Measurements from ENCODE around the gene CLPTM1L. TPM values are rescaled to one million over a fixed set of nuclear protein-coding genes. Genes with fewer than 3 reads are reported as not detected.
"Not testable (repeated sequence)": the region's sequence is repeated elsewhere in the genome, so short reads cannot be mapped to it uniquely, and the experiment has no call there.

The CLPTM1L gene
- total RNA-seq, 1 experiment from 2014 or later = 141 TPM

DNA sequence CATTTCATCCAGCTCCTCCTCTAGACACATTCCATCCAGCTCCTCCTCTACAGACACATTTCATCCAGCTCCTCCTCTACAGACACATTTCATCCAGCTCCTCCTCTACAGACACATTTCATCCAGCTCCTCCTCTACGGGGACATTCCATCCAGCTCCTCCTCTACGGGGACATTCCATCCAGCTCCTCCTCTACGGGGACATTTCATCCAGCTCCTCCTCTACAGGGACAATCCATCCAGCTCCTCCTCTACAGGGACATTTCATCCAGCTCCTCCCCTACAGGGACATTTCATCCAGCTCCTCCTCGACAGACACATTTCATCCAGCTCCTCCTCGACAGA is 18.4 kb downstream of the CLPTM1L start:
- H3K4me2 ChIP-seq (ENCODE audit: low read depth, low read length, poor library complexity, severe bottlenecking); DNase-seq; H3K9me3 ChIP-seq (ENCODE audit: low read length); H3K9ac ChIP-seq (ENCODE audit: low read length); H3K36me3 ChIP-seq (ENCODE audit: insufficient read depth, low read length); H4K20me1 ChIP-seq (ENCODE audit: insufficient read depth, low read depth, low read length); H3K4me3 ChIP-seq (ENCODE audit: low read length); H3K79me2 ChIP-seq (ENCODE audit: low read length); H2AFZ ChIP-seq (ENCODE audit: low read length); H3K27me3 ChIP-seq (ENCODE audit: low read length); H3K4me1 ChIP-seq (ENCODE audit: low read length); H3K27ac ChIP-seq (ENCODE audit: low read length); H3K9me2 ChIP-seq (replicated peaks; ENCODE audit: insufficient read depth, low read length): not testable (repeated sequence)

- no peaks in the 10 kb centered on the region for H4K20me1 ChIP-seq (ENCODE audit: insufficient read depth, low read depth, low read length)
- H3K9ac ChIP-seq (ENCODE audit: low read length) = no peak overlapping the region
- H3K36me3 ChIP-seq (ENCODE audit: insufficient read depth, low read length) = no peaks in the 10 kb centered on the region
- no peak overlapping the region for H3K4me2 ChIP-seq (ENCODE audit: low read depth, low read length, poor library complexity, severe bottlenecking)
- H3K4me3 ChIP-seq (ENCODE audit: low read length) = no peak overlapping the region
- no peak overlapping the region for H3K27ac ChIP-seq (ENCODE audit: low read length)
- no peaks in the 10 kb centered on the region for H3K4me1 ChIP-seq (ENCODE audit: low read length)
- H3K79me2 ChIP-seq (ENCODE audit: low read length) = no peaks in the 10 kb centered on the region
- H2AFZ ChIP-seq (ENCODE audit: low read length) = no peak overlapping the region
- no peak for DNase-seq
- H3K9me2 ChIP-seq (replicated peaks; ENCODE audit: insufficient read depth, low read length) = no peaks in the 10 kb centered on the region
- H3K27me3 ChIP-seq (ENCODE audit: low read length) = no peaks in the 10 kb centered on the region
- H3K9me3 ChIP-seq (ENCODE audit: low read length) = no peaks in the 10 kb centered on the region
These were observed 18.9 kb downstream of the CLPTM1L start for GRCh38 chr5:1325870-1326531.

DNA sequence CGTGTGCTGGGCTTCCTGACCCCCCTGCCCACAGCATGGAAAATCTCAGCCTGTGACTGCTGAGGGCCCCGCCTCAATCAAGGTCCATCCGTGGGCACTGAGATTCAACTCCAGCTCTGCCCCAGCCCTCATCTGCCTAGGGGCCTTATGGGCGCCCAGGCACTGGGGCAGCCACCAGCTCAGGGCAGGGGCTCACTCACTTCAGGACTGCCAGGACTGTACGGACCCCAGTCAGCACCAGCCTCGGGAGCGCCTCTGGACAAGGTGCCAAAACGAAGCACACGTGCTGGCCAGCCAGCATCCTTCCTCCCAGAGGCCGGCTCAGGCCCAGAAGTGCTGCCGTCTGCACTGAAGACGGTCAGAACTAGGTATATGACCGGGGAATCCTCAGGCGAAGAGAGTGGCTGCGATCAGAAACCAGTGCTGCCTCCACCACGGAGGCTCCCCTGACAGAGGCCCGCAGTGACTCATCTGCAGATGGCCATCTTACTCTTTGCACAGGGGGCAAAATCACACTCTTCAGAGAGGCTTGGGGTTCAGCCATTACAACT is 19.6 kb downstream of the CLPTM1L start:
- no peak overlapping the region for H3K27ac ChIP-seq (ENCODE audit: low read length)
- no peaks in the 10 kb centered on the region for H3K36me3 ChIP-seq (ENCODE audit: insufficient read depth, low read length)
- H3K4me1 ChIP-seq (ENCODE audit: low read length) = no peaks in the 10 kb centered on the region
- no peak overlapping the region for H3K4me3 ChIP-seq (ENCODE audit: low read length)
- no peaks in the 10 kb centered on the region for H3K27me3 ChIP-seq (ENCODE audit: low read length)
- H2AFZ ChIP-seq (ENCODE audit: low read length) = no peak overlapping the region
- no peak for DNase-seq
- H3K9ac ChIP-seq (ENCODE audit: low read length) = no peak overlapping the region
- no peaks in the 10 kb centered on the region for H3K9me3 ChIP-seq (ENCODE audit: low read length)
- no peaks in the 10 kb centered on the region for H3K9me2 ChIP-seq (replicated peaks; ENCODE audit: insufficient read depth, low read length)
- H4K20me1 ChIP-seq (ENCODE audit: insufficient read depth, low read depth, low read length) = no peaks in the 10 kb centered on the region
- no peaks in the 10 kb centered on the region for H3K79me2 ChIP-seq (ENCODE audit: low read length)
- H3K4me2 ChIP-seq (ENCODE audit: low read depth, low read length, poor library complexity, severe bottlenecking) = no peak overlapping the region

DNA sequence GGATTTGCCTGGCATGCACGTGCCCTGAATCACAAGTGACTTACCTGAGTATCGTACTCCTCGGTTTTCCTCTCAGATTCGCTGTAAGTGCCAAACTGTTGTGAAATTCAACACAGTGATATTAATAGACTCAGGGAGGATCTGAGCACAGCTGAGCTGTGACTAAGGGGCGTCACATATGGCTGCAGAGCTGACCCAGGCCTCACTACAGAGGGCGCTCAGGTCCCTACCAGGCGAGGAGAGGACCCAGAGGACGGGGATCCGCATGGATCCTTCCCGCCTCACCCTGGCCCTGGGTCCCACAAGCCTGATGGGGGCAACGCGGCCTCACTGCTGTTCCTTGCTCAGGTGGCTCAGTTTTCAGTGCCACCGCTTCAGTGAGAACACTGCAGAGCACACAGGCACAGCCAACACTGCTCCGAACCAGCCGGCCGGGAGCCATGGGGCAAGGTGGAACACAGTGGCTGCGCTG is 20.1 kb downstream of the CLPTM1L start:
- Histone ChIP-seq H3K9ac (ENCODE audit: low read length) (no peak overlapping the region), H3K9me3 (ENCODE audit: low read length) (no peaks in the 10 kb centered on the region), H4K20me1 (ENCODE audit: insufficient read depth, low read depth, low read length) (no peaks in the 10 kb centered on the region), H3K4me1 (ENCODE audit: low read length) (no peaks in the 10 kb centered on the region), H3K27ac (ENCODE audit: low read length) (no peak overlapping the region), H2AFZ (ENCODE audit: low read length) (no peak overlapping the region), H3K4me3 (ENCODE audit: low read length) (no peak overlapping the region), H3K79me2 (ENCODE audit: low read length) (no peaks in the 10 kb centered on the region), H3K4me2 (ENCODE audit: low read depth, low read length, poor library complexity, severe bottlenecking) (no peak overlapping the region), H3K9me2 (replicated peaks; ENCODE audit: insufficient read depth, low read length) (no peaks in the 10 kb centered on the region), H3K36me3 (ENCODE audit: insufficient read depth, low read length) (no peaks in the 10 kb centered on the region), H3K27me3 (ENCODE audit: low read length) (no peaks in the 10 kb centered on the region)
- DNase-seq = no peak

GRCh38 chr5:1324301-1324700 is 20.6 kb downstream of the CLPTM1L start:
- H3K4me2 ChIP-seq (ENCODE audit: low read depth, low read length, poor library complexity, severe bottlenecking) = no peak overlapping the region
- no peak for DNase-seq
- H3K4me1 ChIP-seq (ENCODE audit: low read length) = no peaks in the 10 kb centered on the region
- no peak overlapping the region for H3K27ac ChIP-seq (ENCODE audit: low read length)
- H3K36me3 ChIP-seq (ENCODE audit: insufficient read depth, low read length) = no peaks in the 10 kb centered on the region
- H3K9ac ChIP-seq (ENCODE audit: low read length) = no peak overlapping the region
- no peaks in the 10 kb centered on the region for H3K79me2 ChIP-seq (ENCODE audit: low read length)
- no peaks in the 10 kb centered on the region for H3K27me3 ChIP-seq (ENCODE audit: low read length)
- H3K4me3 ChIP-seq (ENCODE audit: low read length) = no peak overlapping the region
- no peaks in the 10 kb centered on the region for H4K20me1 ChIP-seq (ENCODE audit: insufficient read depth, low read depth, low read length)
- H2AFZ ChIP-seq (ENCODE audit: low read length) = no peak overlapping the region
- H3K9me2 ChIP-seq (replicated peaks; ENCODE audit: insufficient read depth, low read length) = no peaks in the 10 kb centered on the region
- no peaks in the 10 kb centered on the region for H3K9me3 ChIP-seq (ENCODE audit: low read length)

- DNase-seq = no peak
- Histone ChIP-seq H3K36me3 (ENCODE audit: insufficient read depth, low read length) (no peaks in the 10 kb centered on the region), H3K4me1 (ENCODE audit: low read length) (no peaks in the 10 kb centered on the region), H3K9me3 (ENCODE audit: low read length) (no peaks in the 10 kb centered on the region), H3K79me2 (ENCODE audit: low read length) (no peaks in the 10 kb centered on the region), H3K4me3 (ENCODE audit: low read length) (no peak overlapping the region), H3K27me3 (ENCODE audit: low read length) (no peaks in the 10 kb centered on the region), H3K9ac (ENCODE audit: low read length) (no peak overlapping the region), H4K20me1 (ENCODE audit: insufficient read depth, low read depth, low read length) (no peaks in the 10 kb centered on the region), H3K27ac (ENCODE audit: low read length) (no peak overlapping the region), H3K4me2 (ENCODE audit: low read depth, low read length, poor library complexity, severe bottlenecking) (no peak overlapping the region), H2AFZ (ENCODE audit: low read length) (no peak overlapping the region), H3K9me2 (replicated peaks; ENCODE audit: insufficient read depth, low read length) (no peaks in the 10 kb centered on the region)
These were observed 21.1 kb downstream of the CLPTM1L start for GRCh38 chr5:1323803-1324173.

GRCh38 chr5:1322955-1323802 is 21.7 kb downstream of the CLPTM1L start:
- Histone ChIP-seq H3K27ac (ENCODE audit: low read length) (no peak overlapping the region), H3K36me3 (ENCODE audit: insufficient read depth, low read length) (no peaks in the 10 kb centered on the region; the same call in 1 of the 2 replicates)
- DNase-seq = no peak

More at GRCh38 chr5:1322955-1323802, 21.7 kb downstream of the CLPTM1L start:
- H3K4me2 ChIP-seq (ENCODE audit: low read depth, low read length, poor library complexity, severe bottlenecking) = no peak overlapping the region
- H3K9me3 ChIP-seq (ENCODE audit: low read length) = no peaks in the 10 kb centered on the region
- no peak overlapping the region for H3K9ac ChIP-seq (ENCODE audit: low read length)
- H3K4me3 ChIP-seq (ENCODE audit: low read length) = no peak overlapping the region
- H2AFZ ChIP-seq (ENCODE audit: low read length) = no peak overlapping the region
- no peaks in the 10 kb centered on the region for H3K27me3 ChIP-seq (ENCODE audit: low read length)
- no peaks in the 10 kb centered on the region for H4K20me1 ChIP-seq (ENCODE audit: insufficient read depth, low read depth, low read length)
- H3K9me2 ChIP-seq (replicated peaks; ENCODE audit: insufficient read depth, low read length) = no peaks in the 10 kb centered on the region
- H3K4me1 ChIP-seq (ENCODE audit: low read length) = no peaks in the 10 kb centered on the region
- H3K79me2 ChIP-seq (ENCODE audit: low read length) = no peaks in the 10 kb centered on the region
